Spleen (tissue), 7 donors: ENCODE measurements around the gene PRKAG3.

ENCODE experiments used
- CTCF ChIP-seq, 11 experiments: fragments of 200-600 bp in 7 of 11; fragments of 450-650 bp in 4 of 11; sonication (generic) in 4 of 11; IDR thresholded peaks in 8 of 11; conservative IDR thresholded peaks in 3 of 11; 1 replicate in 7 of 11; 2 replicates in 4 of 11; pipeline versions ENCODE4 v1.4.0 to v1.8.0; 2016 to 2021; ENCODE audit warnings: antibody characterized with exemption in 11 of 11, inconsistent platforms in 4 of 11, mild to moderate bottlenecking in 1 of 11
- POLR2A ChIP-seq, 3 donors: fragments of 450-650 bp; IDR thresholded peaks; one replicate each; pipeline ENCODE4 v1.5.1; 2017; ENCODE audit warnings: antibody characterized with exemption in 3 of 3, mild to moderate bottlenecking in 1 of 3
- donor health status: DM: no; HTN: no; CAD: no; lungs with moderate emphysema.
- donor health status: DM: no; HTN: no; CAD: no.
- donor health status: DM: no; HTN: no; CAD: no.

GRCh38 chr2:218832081-218832480, 478 bp upstream of the PRKAG3 start:
- TF ChIP-seq CTCF (IDR thresholded peaks at IDR 0.05 in 8 of 11, conservative IDR thresholded peaks at IDR 0.05 in 3 of 11), result no peak
- TF ChIP-seq POLR2A (IDR thresholded peaks at IDR 0.05), result no peak
